ENCODE data around the gene CAMK1.

DNA sequence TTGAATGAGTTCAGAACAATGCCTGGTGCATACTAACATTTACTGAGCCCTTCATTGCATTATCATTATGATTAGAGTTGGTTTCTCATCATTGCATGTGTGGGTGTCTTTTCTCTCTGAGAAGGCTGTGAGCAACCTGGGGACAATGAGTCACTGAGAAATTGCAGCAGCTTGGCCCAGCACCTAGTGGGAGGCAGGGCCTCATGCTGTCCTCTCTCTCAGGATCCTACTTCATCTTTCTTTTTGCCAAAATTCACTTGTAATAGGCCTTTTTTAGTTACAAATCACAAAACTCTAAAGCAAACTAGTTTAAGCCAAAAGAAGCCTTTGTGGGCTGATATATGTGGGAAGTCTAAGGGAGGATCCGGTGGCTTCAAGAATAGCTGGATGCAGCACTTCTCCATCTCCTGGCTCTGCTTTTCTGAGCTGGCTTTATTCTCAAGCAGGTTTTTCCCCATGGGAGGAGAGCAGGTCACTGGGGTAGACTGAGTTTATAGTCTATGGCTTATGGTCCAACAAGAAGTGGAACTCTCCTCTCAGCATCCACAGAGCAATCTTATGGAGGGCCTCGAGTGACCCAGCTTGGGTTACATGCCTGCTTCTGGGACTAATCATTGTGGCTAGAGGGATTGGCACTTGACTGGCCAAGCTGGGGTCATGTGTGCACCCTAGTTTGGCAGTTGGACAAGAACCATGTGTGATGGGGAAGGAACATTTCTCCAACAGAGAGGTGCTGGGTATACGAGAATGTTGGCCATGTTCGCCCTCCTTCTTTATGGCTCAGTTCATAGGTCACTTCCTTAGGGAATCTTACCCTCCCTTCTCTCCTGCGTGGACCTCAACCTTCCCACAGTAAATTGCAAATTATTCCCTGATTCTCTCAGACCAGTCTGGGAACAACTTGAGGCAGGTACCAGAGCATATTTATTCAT, 8.7 kb upstream of the CAMK1 start:
- TF ChIP-seq, protein P1, sequence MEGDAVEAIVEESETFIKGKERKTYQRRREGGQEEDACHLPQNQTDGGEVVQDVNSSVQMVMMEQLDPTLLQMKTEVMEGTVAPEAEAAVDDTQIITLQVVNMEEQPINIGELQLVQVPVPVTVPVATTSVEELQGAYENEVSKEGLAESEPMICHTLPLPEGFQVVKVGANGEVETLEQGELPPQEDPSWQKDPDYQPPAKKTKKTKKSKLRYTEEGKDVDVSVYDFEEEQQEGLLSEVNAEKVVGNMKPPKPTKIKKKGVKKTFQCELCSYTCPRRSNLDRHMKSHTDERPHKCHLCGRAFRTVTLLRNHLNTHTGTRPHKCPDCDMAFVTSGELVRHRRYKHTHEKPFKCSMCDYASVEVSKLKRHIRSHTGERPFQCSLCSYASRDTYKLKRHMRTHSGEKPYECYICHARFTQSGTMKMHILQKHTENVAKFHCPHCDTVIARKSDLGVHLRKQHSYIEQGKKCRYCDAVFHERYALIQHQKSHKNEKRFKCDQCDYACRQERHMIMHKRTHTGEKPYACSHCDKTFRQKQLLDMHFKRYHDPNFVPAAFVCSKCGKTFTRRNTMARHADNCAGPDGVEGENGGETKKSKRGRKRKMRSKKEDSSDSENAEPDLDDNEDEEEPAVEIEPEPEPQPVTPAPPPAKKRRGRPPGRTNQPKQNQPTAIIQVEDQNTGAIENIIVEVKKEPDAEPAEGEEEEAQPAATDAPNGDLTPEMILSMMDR (IDR thresholded peaks at IDR 0.05 in 2 of 3, conservative IDR thresholded peaks at IDR 0.05 in 1 of 3; ENCODE audit: insufficient read depth in 2 of 3, low read depth in 1 of 3, low read length in 3 of 3), result no peak
- TF ChIP-seq HEY1 (CRISPR knock-in tag; IDR thresholded peaks at IDR 0.05; ENCODE audit: borderline replicate concordance), result no peak
- TF ChIP-seq POLR2A (conservative IDR thresholded peaks at IDR 0.05), result no peak
- TF ChIP-seq, protein P2, sequence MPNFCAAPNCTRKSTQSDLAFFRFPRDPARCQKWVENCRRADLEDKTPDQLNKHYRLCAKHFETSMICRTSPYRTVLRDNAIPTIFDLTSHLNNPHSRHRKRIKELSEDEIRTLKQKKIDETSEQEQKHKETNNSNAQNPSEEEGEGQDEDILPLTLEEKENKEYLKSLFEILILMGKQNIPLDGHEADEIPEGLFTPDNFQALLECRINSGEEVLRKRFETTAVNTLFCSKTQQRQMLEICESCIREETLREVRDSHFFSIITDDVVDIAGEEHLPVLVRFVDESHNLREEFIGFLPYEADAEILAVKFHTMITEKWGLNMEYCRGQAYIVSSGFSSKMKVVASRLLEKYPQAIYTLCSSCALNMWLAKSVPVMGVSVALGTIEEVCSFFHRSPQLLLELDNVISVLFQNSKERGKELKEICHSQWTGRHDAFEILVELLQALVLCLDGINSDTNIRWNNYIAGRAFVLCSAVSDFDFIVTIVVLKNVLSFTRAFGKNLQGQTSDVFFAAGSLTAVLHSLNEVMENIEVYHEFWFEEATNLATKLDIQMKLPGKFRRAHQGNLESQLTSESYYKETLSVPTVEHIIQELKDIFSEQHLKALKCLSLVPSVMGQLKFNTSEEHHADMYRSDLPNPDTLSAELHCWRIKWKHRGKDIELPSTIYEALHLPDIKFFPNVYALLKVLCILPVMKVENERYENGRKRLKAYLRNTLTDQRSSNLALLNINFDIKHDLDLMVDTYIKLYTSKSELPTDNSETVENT (CRISPR knock-in tag; IDR thresholded peaks at IDR 0.05), result no peak
